Natural killer cell treated with Interleukin-12 subunit alpha and Interleukin-12 subunit beta and Interleukin-15 and Interleukin-18, amount 100 ng/mL, for 72 hours (primary cell): ENCODE results near the gene VWA8. TPM values are rescaled to one million over a fixed set of nuclear protein-coding genes. Genes with fewer than 3 reads are reported as not detected.

ENCODE experiments used
- ATAC-seq, 2 donors: fragments of 150-1000 bp; cut with Tn5 transposase in 1 of 2; sonication (Bioruptor Pico), chemical (Tn5 transposase) in 1 of 2; 2 replicates each; pipeline ENCODE4 v1.10.0; 2021
- DNase-seq: peaks from one replicate; pipeline ENCODE4 v3.0.0; 2022; ENCODE audit warnings: low spot score
- H3K27ac Mint-ChIP-seq, 2 donors: 1 replicate in 1 of 2; 2 replicates in 1 of 2; pipeline ENCODE4 v1.8.0; 2022; ENCODE audit warnings: mixed read lengths in 2 of 2, mild to moderate bottlenecking in 1 of 2, moderate library complexity in 1 of 2
- H3K27me3 Mint-ChIP-seq, 2 donors: 1 replicate in 1 of 2; 2 replicates in 1 of 2; pipeline ENCODE4 v1.8.0; 2022; ENCODE audit warnings: mixed read lengths in 2 of 2
- H3K36me3 Mint-ChIP-seq: one replicate; pipeline ENCODE4 v1.8.0; 2022; ENCODE audit warnings: mixed read lengths
- H3K4me1 Mint-ChIP-seq, 2 donors: 1 replicate in 1 of 2; 2 replicates in 1 of 2; pipeline ENCODE4 v1.8.0; 2022; ENCODE audit warnings: low read depth in 2 of 2, mixed read lengths in 2 of 2, mild to moderate bottlenecking in 1 of 2
- H3K4me3 Mint-ChIP-seq: one replicate; pipeline ENCODE4 v1.8.0; 2022; ENCODE audit warnings: mixed read lengths
- H3K9me3 Mint-ChIP-seq: 2 replicates; pipeline ENCODE4 v1.8.0; 2022; ENCODE audit warnings: mixed read lengths
- total RNA-seq, 2 donors: library from RNA; stranded (reverse); gene quantifications; one replicate each; pipeline ENCODE4 v1.2.3, GENCODE V29; 2022

VWA8 gene
- total RNA-seq, 2 donors from 2014 or later: 15.6 to 24.0 TPM

DNA sequence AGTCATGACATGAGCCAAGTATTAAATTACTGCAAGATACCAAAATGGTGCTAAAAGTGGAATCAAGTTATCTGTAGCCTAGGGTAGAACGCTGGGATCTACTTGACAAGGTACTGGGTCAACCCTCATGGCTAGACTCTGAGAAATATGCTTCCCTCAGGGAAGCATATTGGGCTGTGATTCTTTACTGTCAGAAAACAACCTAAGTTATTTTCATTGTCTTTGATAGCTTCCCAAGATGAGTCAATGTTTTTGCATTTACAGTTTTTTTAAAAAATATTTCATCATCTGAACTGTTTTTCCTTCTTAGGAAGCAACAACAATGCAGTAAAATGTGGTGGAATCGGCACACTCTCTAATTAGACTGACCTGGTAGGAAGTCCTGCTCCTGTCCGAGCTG lies 285.6 kb downstream of the VWA8 start:
- Mint-ChIP-seq H3K4me3 (no peak overlapping the region), H3K4me1 (no peaks in the 10 kb centered on the region), H3K27ac (no peak overlapping the region), H3K36me3 (no peaks in the 10 kb centered on the region), H3K9me3 (no peaks in the 10 kb centered on the region), H3K27me3 (no peaks in the 10 kb centered on the region)
- ATAC-seq (no peak), DNase-seq (no peak)

DNA sequence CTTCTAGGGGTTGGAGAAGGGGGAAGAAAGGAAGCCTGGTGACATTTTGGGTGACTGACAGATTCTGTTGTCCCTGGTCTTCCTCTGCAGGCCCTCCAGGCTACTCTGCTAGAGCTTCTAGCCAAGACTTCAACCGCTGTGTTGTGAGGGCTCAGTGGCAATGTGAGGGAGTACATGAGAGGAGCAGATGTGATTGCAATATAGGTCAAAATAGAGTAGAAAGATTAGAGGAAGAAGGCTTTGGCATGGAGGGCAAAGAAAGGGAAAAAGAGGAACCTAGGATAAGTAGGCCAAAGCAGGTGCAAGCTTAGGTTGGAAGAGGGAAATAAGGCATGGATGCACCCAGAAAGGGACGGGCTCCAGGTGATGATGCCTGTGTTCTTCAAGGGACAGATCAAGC lies 286.7 kb downstream of the VWA8 start:
- no peaks in the 10 kb centered on the region for H3K4me1 Mint-ChIP-seq
- H3K27ac Mint-ChIP-seq: no peak overlapping the region
- no peak for DNase-seq
- no peaks in the 10 kb centered on the region for H3K9me3 Mint-ChIP-seq
- no peak overlapping the region for H3K4me3 Mint-ChIP-seq
- no peaks in the 10 kb centered on the region for H3K36me3 Mint-ChIP-seq
- ATAC-seq: no peak
- H3K27me3 Mint-ChIP-seq: no peaks in the 10 kb centered on the region

DNA sequence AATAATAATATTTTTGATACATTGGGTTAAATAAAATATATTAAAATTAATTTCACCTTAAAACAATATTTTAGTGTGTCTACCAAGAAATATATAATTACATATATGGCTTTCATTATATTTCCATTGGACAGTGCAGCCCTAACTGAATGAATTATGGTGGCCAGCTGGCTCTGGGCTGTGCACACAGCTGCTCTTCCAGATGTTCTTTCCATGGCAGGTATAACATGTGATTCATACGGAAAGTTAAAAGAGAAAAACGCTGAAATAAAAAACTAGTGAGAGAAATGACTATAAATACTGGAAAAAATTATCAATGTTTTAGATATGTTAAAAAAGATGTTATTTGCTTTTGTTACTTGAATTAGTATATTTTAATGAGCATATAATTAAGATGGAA lies 287.3 kb downstream of the VWA8 start:
- Mint-ChIP-seq H3K27me3 (no peaks in the 10 kb centered on the region), H3K4me3 (no peak overlapping the region), H3K36me3 (no peaks in the 10 kb centered on the region), H3K9me3 (no peaks in the 10 kb centered on the region), H3K27ac (no peak overlapping the region), H3K4me1 (no peaks in the 10 kb centered on the region)
- DNase-seq (no peak), ATAC-seq (no peak)

- Mint-ChIP-seq H3K36me3 (no peaks in the 10 kb centered on the region), H3K4me3 (no peak overlapping the region), H3K27me3 (no peaks in the 10 kb centered on the region), H3K27ac (no peak overlapping the region), H3K4me1 (no peaks in the 10 kb centered on the region), H3K9me3 (no peaks in the 10 kb centered on the region)
- no peak for DNase-seq
- ATAC-seq: no peak
Observed at GRCh38 chr13:41670873-41671443, 290.0 kb downstream of the VWA8 start.

DNA sequence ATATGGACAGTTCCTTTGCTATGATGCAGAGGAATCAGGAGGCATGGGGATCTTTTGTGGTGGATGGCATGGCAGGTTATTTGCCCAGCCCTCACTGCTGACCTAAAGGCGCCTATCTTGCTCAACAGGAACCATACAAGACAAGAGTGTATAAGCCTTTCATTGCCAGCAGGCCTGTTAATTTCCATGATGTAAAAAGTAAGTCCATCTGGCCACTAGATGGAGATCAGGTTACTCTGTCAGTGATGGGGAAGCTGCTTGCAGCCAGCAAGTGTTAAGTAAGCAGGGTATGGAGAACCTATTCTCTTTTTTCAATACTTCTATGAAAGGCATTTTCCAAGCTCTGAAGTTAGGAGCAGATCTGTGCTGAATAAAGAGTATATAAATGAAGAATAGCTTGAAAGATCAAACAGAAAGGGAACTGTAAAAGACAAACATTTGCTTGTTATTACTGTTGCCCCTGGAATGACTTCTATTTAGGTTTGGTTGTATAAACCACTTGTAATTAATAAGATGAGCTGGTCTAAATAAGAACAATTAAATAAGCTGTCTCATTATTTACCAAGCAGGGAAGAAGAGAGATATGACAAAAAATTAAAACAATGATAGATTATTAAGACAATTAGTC lies 292.7 kb downstream of the VWA8 start:
- H3K27me3 Mint-ChIP-seq: no peaks in the 10 kb centered on the region
- H3K9me3 Mint-ChIP-seq: no peaks in the 10 kb centered on the region
- no peak overlapping the region for H3K4me3 Mint-ChIP-seq
- no peaks in the 10 kb centered on the region for H3K36me3 Mint-ChIP-seq
- H3K27ac Mint-ChIP-seq: peak overlapping the region in 1 of 2 donors; percentile 10
- no peak for DNase-seq
- no peaks in the 10 kb centered on the region for H3K4me1 Mint-ChIP-seq
- peak; percentile 61 to 67 for ATAC-seq

GRCh38 chr13:41666644-41667043 lies 294.3 kb downstream of the VWA8 start:
- Mint-ChIP-seq H3K4me3 (no peak overlapping the region), H3K4me1 (no peaks in the 10 kb centered on the region), H3K9me3 (no peaks in the 10 kb centered on the region), H3K27me3 (no peaks in the 10 kb centered on the region), H3K27ac (no peak overlapping the region), H3K36me3 (no peaks in the 10 kb centered on the region)
- DNase-seq (no peak), ATAC-seq (no peak)

DNA sequence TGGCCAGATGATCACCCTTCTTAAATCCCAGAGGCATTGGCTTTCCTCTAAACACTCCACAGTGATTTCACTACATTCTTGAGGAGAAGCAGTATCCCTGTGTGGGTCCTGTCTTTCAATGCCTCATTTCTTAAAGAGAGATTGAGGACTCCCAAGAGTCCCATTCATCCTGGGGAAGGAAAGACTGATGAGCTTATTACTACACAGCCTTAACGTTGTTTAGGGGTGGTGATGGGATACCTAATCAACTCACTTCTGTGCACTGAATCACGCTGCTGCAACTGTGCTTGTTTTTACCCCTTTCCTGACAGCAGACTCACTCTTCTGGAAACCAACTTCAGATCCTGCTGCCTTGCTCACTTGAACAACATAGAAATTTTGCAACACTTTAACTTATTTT lies 300.5 kb downstream of the VWA8 start:
- Mint-ChIP-seq H3K4me1 (no peaks in the 10 kb centered on the region), H3K9me3 (no peaks in the 10 kb centered on the region), H3K27me3 (no peaks in the 10 kb centered on the region), H3K4me3 (no peak overlapping the region), H3K36me3 (no peaks in the 10 kb centered on the region), H3K27ac (no peak overlapping the region)
- DNase-seq (no peak), ATAC-seq (no peak)

GRCh38 chr13:41658057-41658661 lies 302.8 kb downstream of the VWA8 start:
- DNase-seq (no peak), ATAC-seq (no peak)
- H3K4me1 Mint-ChIP-seq: no peaks in the 10 kb centered on the region
- no peaks in the 10 kb centered on the region for H3K36me3 Mint-ChIP-seq
- H3K4me3 Mint-ChIP-seq: no peak overlapping the region
- H3K27me3 Mint-ChIP-seq: no peaks in the 10 kb centered on the region
- H3K27ac Mint-ChIP-seq: no peak overlapping the region
- H3K9me3 Mint-ChIP-seq: no peaks in the 10 kb centered on the region

GRCh38 chr13:41655997-41656396 lies 304.9 kb downstream of the VWA8 start:
- no peak for DNase-seq
- Mint-ChIP-seq H3K4me3 (no peak overlapping the region), H3K4me1 (no peaks in the 10 kb centered on the region), H3K27ac (no peak overlapping the region), H3K36me3 (no peaks in the 10 kb centered on the region), H3K27me3 (no peaks in the 10 kb centered on the region), H3K9me3 (no peaks in the 10 kb centered on the region)
- no peak for ATAC-seq

DNA sequence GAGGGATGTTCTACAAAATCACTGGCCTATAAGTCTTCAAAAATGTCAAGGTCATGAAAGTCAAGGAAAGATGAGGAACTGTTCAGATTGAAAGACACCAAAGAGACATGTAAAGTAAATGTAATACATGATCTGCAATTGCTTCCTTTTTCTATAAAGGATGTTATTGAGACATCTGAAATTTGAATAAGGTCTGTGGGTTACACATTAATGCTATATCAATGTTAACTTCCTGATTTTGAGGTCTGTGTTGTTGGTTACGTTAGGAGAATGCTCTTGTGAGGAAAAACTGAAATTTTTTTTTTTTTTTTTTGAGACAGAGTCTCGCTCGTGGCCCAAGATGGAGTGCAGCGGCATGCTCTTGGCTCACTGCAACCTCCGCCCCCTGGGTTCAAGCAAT lies 306.1 kb downstream of the VWA8 start:
- DNase-seq (no peak), ATAC-seq (no peak)
- Mint-ChIP-seq H3K36me3 (no peaks in the 10 kb centered on the region), H3K4me3 (no peak overlapping the region), H3K27ac (no peak overlapping the region), H3K9me3 (no peaks in the 10 kb centered on the region), H3K4me1 (no peaks in the 10 kb centered on the region), H3K27me3 (no peaks in the 10 kb centered on the region)

DNA sequence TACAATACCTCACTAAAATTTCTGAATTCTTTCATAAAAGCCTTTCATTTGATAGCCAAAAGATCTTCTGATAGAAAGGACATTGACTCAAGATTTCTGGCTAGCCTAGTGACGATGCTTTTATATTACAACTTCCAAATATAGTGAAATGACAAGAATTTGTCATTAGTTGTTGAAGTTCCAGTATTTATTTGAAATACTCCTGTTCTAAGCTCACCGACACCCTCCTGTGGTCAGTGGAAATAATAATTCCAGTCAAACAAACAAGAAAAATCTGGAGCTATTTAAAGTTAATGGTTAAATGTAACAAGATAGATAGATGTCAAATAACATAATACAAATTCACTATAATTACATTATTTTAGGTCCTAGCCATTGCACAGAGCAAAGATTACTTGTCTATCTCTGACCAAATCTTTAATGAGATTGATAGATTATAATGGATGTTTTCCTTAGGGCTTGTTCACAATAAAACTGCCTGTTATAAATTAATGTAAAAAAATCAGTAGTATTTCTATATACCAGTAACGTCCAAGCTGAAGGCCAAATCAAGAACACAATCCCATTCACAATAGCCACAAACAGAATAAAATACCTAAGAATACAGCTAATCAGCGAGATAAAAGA lies 308.1 kb downstream of the VWA8 start:
- Mint-ChIP-seq H3K36me3 (no peaks in the 10 kb centered on the region), H3K4me3 (no peak overlapping the region), H3K27me3 (no peaks in the 10 kb centered on the region), H3K4me1 (no peaks in the 10 kb centered on the region), H3K27ac (no peak overlapping the region), H3K9me3 (no peaks in the 10 kb centered on the region)
- DNase-seq: no peak
- ATAC-seq: no peak

DNA sequence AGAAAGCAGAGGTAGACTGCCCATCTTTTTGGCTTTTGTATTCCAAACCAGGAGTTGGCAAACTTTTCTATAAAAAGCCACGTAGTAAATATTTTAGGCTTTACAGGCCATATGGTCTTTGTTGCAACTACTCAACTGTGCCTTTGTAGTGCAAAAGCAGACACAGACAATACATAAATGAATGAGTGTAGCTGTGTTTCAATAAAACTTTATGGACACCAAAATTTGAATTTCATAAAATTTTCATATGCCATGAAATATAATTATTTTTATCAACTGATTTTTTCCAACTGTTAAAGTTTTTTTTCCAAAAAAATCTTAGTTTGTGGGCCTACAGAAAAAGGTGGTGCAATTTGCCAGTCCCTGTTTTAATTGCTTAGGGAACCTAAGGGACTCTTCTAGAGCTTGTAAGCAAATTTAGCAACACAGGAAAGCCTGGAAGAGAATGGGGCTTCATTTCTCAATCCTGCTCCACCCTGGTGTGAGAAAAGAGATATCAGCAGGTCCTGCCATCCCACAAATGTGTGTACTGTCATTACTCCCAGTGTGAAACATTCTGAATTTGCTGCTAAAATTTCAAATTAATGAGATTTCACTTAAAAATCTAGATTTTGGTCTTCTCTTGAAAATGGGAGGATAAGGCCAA lies 309.4 kb downstream of the VWA8 start:
- no peaks in the 10 kb centered on the region for H3K4me1 Mint-ChIP-seq
- no peaks in the 10 kb centered on the region for H3K36me3 Mint-ChIP-seq
- no peak overlapping the region for H3K4me3 Mint-ChIP-seq
- ATAC-seq (no peak), DNase-seq (no peak)
- no peaks in the 10 kb centered on the region for H3K27me3 Mint-ChIP-seq
- no peak overlapping the region for H3K27ac Mint-ChIP-seq
- no peaks in the 10 kb centered on the region for H3K9me3 Mint-ChIP-seq

GRCh38 chr13:41650706-41651105 lies 310.2 kb downstream of the VWA8 start:
- Mint-ChIP-seq H3K9me3 (no peaks in the 10 kb centered on the region), H3K27me3 (no peaks in the 10 kb centered on the region), H3K27ac (no peak overlapping the region), H3K4me3 (no peak overlapping the region), H3K36me3 (no peaks in the 10 kb centered on the region), H3K4me1 (no peaks in the 10 kb centered on the region)
- ATAC-seq: peak in 1 of 2 donors; percentile 32
- no peak for DNase-seq

DNA sequence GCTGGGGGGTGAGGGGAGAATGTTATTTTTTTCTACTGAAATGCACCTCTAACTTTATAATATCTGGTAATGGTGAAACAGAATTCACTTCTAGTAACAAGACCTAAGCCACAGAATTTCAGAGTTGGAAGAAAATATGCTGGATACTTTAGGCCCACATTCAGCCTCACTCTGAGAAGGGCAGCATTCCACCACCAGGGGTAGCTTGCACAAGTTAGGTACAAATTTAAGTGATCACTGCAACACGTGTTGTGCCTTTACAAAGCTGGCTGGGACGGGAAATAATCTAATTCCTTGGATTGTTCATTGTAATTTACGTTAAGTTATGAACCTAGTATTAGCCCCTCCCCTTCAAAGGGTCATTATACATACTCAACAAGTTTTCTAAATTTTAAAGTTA lies 311.2 kb downstream of the VWA8 start:
- Mint-ChIP-seq H3K27ac (no peak overlapping the region), H3K9me3 (no peaks in the 10 kb centered on the region), H3K4me3 (no peak overlapping the region), H3K4me1 (no peaks in the 10 kb centered on the region), H3K27me3 (no peaks in the 10 kb centered on the region), H3K36me3 (no peaks in the 10 kb centered on the region)
- ATAC-seq: no peak
- DNase-seq: no peak
